NCI-H524 treated with DMSO at 0.1 percent for 48 hours (cell line): ENCODE measurements around the gene DNAI2.
"Not testable (repeated sequence)": the region's sequence is repeated elsewhere in the genome, so short reads cannot be mapped to it uniquely, and the experiment has no call there.

Experiments used
- DNase-seq: peaks from one replicate; lab custom pipeline; 2025; lab: John Stamatoyannopoulos, UW

DNAI2 gene

GRCh38 chr17:74245145-74245831 lies 28.7 kb upstream of the DNAI2 start:
- no peak for DNase-seq

GRCh38 chr17:74245871-74246270 lies 28.2 kb upstream of the DNAI2 start:
- DNase-seq, result no peak

GRCh38 chr17:74249590-74250270 lies 24.3 kb upstream of the DNAI2 start:
- DNase-seq, result no peak

GRCh38 chr17:74250324-74250995 lies 23.6 kb upstream of the DNAI2 start:
- no peak for DNase-seq

- DNase-seq, result no peak
These were observed 23.0 kb upstream of the DNAI2 start for GRCh38 chr17:74251051-74251450.

GRCh38 chr17:74251569-74251968 lies 22.5 kb upstream of the DNAI2 start:
- no peak for DNase-seq

GRCh38 chr17:74252211-74252610 lies 21.8 kb upstream of the DNAI2 start:
- DNase-seq, result no peak

GRCh38 chr17:74253036-74253435 lies 21.0 kb upstream of the DNAI2 start:
- no peak for DNase-seq

GRCh38 chr17:74257311-74257710 lies 16.7 kb upstream of the DNAI2 start:
- no peak for DNase-seq

- peak; percentile 80 for DNase-seq
These were observed 14.1 kb upstream of the DNAI2 start for GRCh38 chr17:74259667-74260524.

- no peak for DNase-seq
These were observed 13.5 kb upstream of the DNAI2 start for GRCh38 chr17:74260525-74260850.

GRCh38 chr17:74262601-74263000 lies 11.4 kb upstream of the DNAI2 start:
- no peak for DNase-seq

- not testable (repeated sequence) for DNase-seq
These were observed 7.0 kb upstream of the DNAI2 start for GRCh38 chr17:74267054-74267453.

GRCh38 chr17:74267579-74267978 lies 6.5 kb upstream of the DNAI2 start:
- no peak for DNase-seq

GRCh38 chr17:74267987-74268499 lies 6.0 kb upstream of the DNAI2 start:
- DNase-seq, result no peak

- no peak for DNase-seq
These were observed 5.5 kb upstream of the DNAI2 start for GRCh38 chr17:74268558-74268957.

- DNase-seq, result no peak
These were observed 3.7 kb upstream of the DNAI2 start for GRCh38 chr17:74270333-74270732.

GRCh38 chr17:74271281-74271680 lies 2.8 kb upstream of the DNAI2 start:
- no peak for DNase-seq

GRCh38 chr17:74271901-74272561 lies 2.0 kb upstream of the DNAI2 start:
- no peak for DNase-seq

GRCh38 chr17:74272731-74273201 lies 1.3 kb upstream of the DNAI2 start:
- no peak for DNase-seq

GRCh38 chr17:74274709-74275340 lies 791 bp downstream of the DNAI2 start:
- no peak for DNase-seq
